Hematopoietic multipotent progenitor cell treated with erythropoietin and hydrocortisone succinate and interleukin-3 and kit ligand, for 8 days (in vitro differentiated cells): Measurements from ENCODE around the gene APEX1.

Source experiments
- DNase-seq: peaks from one replicate; pipeline ENCODE4 v3.0.0-alpha.2; 2015

The APEX1 gene

DNA sequence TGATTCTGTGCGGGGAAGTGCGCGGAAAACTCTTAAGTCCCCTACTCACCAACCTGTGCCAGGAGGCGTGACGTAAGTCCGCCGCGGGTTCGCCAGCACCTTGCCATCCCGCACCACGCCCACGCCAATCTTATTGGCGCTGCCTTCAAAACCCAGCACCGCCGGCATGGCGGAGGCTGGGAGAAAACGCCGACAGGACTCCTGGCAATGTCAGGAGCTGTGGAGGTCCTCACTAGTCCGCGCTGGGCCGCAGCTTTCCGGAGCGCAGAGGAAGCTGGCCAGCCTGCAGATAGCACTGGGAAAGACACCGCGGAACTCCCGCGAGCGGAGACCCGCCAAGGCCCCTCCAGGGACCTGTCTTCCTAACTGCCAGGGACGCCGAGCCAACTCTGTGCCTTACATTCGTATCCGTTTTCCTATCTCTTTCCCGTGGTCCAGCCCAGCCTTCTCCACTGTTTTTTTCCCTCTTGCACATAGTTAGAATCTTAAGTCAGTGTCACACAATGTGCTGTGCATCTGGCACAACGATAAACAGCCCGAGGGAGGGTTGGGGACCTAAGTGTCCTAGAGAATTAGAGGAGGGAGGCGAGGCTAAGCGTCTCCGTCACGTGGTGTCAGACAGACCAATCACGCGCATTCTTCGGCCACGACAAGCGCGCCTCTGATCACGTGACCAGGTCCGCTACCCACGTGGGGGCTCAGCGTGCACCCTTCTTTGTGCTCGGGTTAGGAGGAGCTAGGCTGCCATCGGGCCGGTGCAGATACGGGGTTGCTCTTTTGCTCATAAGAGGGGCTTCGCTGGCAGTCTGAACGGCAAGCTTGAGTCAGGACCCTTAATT, at the start of gene APEX1, which contains the start of gene OSGEP:
Gene APEX1 (plus strand): TSS at position 711 of the 839 bp plus-strand sequence. CDS start 420 bp downstream, outside the sequence.
Gene OSGEP (minus strand): TSS at position 297 of the 839 bp plus-strand sequence. CDS start 129 bp downstream, at position 168.
- peak; percentile 99 for DNase-seq

DNA sequence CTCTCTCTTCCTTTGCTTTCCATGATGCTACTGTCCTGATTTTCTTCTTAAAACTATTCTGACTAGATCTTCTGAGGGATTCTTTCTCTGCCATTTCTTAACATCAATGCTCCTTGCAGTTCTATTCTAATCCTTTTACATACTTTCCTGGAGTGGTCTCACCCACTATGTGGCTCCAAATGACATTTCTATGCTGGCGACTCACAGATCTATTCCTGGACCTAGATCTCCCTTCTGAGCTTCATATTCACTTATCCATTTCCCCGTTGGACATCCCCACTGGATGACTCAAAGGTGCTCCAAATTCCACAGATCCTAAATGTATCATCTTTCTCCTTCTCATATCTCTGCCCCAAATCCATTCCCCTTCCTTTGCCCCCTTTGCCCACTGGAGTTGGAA, 45.8 kb upstream of the APEX1 start:
- DNase-seq: no peak

DNA sequence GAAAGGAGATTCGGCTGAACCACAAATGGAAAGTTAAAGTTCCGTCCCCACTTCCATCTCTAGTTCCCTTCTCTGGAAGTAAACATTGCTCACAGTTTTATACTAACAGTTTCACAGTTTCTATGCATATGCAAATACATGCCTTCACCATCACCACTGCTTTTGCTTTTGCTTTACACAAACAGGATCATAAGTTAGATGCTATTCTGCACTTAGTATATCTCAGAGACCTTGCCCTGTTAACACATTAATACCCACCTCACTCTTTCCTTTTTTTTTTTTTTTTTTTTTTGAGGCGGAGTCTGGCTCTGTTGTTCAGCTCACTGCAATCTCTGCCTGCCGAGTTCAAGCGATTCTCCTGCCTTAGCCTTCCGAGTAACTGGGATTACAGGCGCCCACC, 42.6 kb upstream of the APEX1 start:
- no peak for DNase-seq

DNA sequence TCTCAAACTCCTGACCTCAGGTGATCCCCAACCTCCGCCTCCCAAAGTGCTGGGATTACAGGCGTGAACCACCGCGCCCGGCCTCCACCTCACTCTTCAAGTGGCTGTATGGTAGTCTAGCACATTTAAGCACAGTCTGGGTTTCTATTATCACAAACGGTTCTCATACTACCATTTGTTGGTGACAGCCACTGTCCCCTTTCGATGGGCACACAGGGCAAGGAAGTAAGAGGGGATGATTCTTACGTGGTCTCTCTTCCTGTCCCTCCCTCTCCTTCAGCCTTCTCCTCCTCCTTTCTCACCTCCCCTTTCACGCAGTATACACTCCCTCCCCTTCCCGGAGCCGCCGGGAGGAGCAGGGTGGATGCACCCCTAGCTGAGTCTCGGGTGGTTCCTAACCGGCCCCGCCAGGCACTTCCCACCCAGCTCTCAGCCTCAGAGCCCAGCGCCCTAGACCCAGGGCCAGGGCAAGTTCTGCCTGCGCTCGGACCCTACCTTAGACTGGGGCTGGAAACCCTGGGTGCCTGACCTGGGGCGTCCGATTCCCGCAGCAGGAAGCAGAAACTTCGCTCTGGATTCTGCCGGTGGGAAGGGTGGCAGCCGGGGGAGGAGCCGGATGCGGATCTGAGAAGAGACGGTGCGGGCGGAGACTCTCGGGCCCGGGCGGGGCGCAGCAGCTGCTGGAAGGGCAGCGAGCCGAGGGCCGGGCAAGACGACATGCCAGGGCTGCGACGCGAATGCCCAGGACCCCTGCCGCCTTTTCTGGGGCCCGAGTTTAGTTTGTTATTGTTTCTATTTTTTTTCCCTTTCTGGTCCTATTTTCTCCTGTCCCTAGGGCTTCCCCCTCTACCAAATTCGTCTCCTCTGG, 41.9 kb upstream of the APEX1 start, which contains the start of gene TEP1:
Gene TEP1 (minus strand): TSS at position 626 of the 868 bp plus-strand sequence. CDS start 5,062 bp downstream, outside the sequence.
- peak; percentile 74 for DNase-seq

DNA sequence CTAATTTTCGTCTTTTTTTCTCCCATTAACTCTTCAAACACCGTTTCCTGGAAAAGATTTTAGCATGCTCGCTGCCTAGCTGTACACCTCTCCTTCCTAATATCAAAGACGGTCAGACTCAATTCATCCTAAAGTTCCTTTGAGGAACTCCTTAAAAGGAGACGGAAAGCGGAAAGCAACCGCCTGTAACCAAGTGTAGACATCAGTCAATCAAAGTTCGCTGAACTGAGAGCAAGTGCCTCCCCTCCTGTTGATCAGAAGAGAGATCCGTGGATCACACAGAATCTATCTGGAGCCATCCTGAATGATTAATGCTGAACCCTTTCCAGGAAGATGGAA, 41.3 kb upstream of the APEX1 start:
- peak; percentile 30 for DNase-seq

DNA sequence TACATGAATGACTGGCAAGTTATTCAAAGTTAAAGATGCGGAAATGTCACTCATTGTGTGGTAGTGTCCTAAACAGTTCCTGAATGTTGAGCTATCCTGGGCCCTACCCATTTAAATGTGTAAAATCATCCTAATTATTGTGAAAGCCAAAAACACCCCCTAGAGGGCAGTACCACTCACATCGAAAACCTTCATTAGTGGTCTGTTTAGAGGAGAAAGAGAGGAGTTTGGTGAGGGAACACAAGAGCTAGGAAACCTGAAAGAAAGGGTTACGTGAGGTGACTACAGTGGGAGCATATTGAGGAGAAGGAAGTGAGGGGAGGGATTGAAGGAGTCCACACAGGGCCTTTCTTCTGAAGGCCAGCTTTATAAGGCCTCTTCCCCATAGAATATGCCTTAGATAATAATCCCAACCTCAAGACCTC, 39.2 kb upstream of the APEX1 start:
- peak; percentile 86 for DNase-seq

DNA sequence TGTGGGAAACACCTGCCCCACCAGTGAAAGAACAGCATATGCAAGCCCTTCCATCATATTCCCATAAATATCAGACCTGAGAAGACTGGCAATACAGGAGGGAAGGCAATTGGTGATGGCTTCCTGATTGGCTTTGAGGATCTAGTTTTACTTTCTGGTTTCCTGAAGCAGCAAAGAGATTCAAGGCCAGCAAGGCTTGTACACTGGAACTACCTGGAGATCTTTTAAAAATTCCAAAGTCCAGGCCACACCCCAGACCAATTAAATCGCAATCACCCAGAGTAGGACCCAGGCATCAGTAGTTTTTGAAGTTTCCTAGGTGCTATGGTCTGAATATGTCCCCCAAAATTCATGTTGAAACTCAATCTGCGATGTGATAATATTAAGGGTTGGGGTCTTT, 38.8 kb upstream of the APEX1 start:
- no peak for DNase-seq

DNA sequence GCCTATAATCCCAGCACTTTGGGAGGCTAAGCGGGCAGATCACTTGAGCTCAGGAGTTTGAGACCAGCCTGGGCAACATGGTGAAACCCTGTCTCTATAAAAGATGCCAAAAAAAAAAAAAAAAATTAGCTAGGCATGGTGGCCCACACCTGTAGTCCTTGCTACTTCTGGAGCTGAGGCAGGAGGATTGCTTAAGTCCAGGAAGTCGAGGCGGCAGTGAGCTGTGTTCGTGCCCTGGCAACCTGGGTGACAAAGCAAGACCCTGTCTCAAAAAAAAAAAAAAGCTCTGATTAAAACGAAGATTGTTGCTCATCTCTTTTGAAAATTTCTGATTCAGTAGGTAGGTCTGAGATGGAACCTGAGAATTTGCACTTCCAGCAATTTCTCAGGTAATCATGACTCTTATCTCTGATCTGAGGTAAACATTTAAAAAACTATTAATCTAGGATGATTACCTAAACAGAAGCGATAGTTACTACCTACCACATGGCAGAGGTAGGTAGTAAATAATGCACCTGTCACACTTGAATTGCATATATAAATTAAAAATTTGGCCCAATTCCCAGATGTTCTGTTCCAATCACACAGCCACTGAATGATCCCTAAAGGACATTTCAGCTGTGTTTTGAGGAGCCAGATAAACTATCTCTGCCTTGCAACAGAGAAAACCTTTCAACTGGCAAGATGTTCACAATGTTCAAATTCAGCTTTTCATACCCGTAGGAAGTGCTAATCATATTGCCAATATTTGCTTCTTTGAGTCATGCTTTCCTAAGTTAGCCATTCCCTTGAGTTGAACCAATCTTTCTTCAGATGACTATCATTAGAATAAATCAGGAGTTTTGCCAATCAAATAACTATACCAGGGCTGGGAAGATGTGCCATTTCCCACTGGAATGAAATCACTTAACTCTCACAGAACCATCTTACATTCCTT, 37.5 kb upstream of the APEX1 start:
- no peak for DNase-seq

DNA sequence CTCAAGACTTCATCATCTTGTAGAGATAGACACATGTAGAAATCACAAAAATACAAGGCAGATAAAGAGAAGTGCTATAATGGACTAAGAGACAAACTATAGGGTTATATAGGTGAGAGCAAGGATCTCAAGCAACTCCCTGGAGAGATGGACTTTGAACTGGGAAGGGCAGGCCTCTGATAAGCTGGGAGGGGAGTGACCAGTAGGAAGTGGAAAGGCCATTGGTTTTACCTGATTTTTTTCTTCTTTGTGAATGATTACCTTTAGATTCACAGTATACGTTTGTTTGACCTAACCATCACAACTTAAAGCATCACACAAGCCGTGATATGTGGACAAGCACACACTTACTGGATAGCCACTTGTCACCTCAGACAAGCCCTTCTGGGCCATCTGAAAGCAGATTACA, 36.5 kb upstream of the APEX1 start:
- no peak for DNase-seq

DNA sequence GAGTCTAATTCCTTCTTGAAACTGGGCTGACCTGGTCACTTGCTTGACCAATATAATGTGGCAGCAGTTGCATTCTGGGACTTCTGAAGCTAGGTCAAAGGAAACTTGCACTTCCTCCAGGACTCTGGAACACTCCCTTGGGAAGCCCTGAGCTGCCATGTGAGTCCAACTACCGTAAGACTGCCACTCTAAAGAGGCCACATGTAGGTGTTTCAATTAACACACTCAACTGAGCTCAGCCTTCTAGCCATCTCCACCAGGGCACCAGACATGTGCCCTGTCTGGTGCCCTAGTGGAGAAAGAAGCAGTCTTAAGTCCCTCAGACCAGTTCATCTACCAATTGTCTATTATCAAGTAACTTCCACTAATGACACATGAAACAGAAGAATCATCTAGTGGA, 35.6 kb upstream of the APEX1 start:
- DNase-seq: no peak

DNA sequence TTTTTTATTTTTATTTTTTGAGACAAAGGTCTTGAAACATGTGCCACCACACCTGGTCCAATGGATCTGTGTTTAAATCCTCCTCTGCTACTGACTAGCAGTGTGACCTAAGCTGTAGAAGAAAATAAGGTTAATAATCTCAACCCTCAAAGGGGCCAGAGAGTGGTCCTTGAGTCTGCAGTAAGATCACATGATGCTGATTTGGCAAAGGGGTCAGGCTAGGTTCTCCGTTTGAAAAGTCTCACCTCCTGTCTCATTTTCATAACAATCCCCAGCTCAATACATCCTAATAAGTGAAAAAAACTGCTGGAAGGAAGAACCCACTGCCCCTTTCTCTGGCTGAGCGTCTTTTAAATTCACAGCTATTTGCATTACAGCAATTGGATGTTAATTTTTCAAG, 33.8 kb upstream of the APEX1 start:
- DNase-seq: no peak

DNA sequence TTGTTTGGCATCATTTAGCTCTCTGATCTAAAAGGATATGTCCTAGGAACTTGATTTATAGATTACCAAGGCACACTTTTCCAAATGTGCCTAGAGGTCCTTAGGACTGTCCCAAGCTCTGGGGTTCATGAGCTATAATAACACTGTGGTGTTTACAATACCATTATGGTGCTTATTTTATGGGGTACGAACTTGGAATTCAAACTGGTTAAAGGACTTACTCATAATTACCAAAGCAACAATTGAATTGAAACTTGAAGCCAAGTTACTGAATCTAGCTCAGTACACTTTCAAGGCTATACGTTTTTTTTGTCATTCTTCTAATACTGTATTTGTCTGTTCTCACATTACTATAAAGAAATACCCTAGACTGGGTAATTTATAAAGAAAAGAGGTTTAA, 32.1 kb upstream of the APEX1 start:
- no peak for DNase-seq

DNA sequence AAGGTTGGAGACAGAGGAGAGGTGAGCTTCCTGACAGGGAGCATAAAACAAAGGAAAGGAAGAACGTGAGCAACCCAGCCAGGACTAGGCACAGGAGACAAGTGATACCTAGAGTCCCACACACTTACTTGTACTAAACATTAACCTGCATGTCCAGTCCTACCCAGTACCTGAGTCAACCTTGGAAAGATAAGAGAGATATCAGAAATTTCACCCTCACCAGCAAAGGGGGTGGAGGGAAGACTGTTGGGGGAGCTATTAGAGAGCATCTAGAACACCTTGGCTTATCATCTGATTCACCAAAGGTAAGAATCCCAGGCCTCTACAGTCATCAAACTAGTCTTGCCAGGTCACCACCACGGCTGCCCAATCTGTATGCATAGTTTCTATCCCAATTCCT, 30.2 kb upstream of the APEX1 start:
- no peak for DNase-seq

DNA sequence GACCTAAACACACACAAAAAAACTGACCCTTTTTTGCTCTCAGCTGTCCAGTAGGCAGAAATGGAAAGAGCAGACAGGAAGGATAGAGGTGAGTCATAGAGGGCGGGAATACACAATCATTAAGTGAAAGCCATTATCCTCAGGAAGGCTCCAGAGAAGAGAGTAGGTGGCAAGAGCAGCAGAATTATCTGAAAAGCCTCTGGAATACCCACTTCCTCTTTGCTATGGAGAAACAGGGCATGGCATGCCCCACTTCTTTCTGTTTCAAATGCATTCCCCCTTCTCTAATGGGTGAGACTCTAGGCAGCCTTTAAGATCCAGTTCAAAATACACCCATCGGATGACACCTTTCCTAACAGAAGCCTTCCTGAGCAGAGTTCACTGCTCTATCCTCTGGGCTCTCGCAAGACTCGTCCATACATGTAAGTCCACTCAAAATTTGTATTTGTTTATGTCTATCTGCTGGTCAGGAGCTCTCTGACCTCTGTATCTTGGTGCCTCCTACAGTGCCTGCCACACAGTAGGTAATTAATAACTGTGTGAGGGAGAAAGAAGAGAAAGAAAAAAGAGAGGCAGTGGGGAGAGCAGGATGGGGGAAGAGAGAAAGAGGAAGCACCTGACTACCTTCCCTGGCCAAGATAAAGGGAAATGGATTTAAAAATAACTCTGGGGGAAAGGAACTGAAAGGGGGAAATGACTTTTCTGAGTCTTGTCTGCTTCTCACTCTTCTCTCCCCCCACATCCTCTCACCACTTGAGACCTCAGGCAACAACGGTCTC, 27.6 kb upstream of the APEX1 start:
- DNase-seq: peak; percentile 39

DNA sequence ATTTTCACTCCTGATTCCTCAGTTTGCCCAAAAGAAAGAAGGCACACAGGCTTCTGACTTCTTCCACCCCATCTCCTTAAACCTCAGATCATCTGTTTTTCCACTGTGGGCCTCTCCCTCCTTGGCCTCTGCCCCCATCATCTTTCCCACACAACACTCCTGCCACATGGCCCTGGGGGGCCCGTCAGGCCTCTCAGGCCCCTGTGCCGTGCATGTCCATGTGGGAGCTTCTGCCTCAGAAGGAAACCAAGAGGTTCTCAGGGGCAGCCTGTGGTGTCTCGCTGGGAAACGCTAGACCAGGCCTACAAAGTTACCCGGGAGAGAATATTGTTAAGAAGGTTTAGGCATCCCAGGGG, 27.0 kb upstream of the APEX1 start:
- DNase-seq: no peak

DNA sequence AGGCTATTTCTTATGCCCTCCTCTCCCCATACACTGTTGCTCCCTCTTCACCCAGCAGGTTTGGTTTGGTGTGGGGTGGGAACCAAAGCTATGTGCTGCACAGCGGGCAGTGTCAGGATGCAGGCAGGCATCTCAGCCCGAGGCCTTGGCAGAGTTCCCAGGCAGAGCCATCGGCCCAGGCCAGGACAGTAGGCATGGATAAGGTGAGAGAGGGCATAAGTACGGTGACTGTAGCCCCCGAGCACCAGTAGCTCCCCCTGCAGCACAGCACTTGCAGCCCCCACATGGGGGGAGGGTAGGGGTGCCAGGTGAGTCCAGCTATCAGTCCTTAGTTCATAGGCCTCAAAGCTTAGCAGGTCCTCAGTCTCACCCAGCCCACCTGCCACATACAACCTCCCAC, 26.2 kb upstream of the APEX1 start:
- no peak for DNase-seq

DNA sequence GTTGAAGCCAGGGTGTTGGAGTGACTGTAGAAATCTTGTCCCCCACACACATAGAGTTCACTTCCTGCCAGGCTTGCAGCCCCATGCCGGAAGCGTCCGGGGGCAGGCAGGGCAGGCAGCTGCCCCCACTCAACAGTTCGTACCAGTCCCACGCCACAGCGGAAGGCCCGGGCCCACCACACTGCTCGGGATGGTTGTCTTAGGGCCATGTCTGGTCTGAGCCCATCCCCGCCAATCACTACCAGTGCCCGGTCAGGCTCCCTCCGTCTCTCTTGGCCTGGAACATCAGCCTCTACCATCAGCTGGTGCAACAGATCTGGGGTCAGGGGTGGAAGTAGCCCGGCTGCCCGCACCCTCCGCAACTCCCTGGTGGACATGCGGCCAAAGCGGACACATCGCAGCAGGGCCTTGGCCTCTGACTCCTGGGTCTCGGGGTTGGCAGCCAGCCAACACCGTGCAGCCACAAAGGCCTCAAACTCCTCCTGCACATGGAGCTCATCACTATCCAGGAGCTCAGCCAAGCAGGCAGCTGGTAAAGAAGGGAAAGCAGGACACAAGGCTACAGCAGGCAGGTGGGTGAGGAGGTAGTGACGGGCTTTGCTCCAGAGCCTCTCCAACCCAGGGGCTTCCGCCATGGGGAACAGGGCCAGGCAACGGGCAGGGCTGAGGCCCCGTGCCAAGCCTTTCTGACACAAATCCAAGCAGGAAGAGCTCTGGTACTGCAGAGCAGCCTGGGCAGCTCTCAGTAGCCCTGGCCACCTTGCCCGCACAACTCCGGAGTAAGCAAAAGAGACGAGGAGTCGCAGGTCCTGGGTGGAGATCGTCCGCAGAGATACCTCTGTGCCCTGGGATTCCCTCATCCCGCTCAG, 25.0 kb upstream of the APEX1 start:
- no peak for DNase-seq

DNA sequence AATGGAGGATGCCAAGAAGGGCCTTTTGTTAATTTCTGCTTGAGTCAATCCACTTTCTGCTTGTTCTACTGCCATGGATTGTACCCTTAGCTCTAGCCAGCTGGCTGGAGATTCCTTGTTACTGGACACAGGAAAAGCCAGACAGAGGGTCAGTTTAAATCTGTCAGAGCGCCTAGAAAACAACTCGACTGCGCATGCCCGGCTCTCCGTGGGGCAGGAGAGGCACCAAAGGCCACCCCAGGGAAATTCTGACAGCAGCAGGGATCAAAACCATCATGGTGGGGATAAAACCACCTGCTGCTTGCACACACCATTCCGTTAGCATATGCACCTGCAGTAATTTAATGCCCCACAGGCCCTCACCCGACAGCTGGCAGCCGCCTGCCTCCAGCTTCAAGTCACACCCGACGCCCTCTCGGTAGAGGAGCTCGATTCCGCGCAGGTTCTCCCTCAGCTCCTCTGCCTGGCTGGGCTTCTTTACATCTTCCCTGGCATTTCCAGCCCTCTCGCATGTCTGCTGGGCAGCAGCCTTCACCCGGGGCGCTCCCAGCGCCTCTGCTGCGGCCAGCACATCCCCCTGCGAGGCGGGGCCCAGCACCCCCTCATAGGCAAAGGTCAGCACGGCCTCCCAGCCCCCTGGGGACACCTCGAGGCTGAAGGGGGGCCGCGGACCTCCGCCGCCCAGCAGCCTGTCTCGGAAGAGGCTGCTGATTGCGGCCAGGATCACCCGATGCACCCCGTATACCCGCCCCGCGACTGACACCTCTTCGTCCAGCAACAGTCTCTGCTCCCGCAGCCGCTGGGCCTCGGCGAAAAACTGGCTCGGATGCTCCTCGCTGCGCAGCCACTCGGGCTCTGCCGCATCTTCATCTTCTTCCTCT, 20.1 kb upstream of the APEX1 start:
- DNase-seq: no peak

DNA sequence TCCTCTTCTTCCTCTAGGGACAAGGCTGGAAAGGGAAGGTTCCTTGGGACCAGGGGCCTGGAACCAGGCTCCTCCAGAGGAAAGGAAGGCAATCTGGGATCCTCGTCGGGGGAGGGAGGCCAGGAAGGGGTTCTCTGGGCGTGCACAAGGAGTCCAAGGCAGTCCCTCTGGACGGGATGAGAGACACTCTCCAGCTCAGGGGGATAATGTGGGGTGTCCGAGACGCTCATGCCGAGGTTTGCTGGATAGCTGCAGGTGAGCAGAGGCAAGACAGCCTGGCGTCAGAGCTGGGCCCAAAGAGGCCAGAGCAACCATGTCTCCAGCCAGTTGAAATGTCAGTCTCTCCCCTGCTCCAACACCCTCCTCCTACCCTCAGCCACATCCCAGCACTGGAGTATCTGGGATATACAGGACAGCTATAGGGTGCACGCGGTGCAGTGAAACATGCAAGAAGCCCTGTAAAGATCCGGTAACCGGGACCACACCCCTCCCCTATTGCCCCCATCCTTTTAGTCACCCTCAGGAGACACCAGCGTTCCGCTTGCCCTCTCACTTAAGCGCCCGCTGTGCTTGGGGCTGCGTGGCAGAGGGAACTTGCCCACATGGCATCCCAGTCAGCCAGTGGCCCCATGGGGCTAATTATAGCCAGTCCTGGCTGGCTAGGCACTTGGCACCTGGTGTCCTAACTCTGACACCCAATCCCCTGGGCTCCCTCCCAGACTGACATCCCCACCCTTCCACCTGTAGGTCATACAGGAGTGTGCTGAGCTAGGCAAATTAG, 19.3 kb upstream of the APEX1 start, which contains the start of gene KLHL33:
Gene KLHL33 (minus strand): TSS at position 585 of the 781 bp plus-strand sequence. CDS start 355 bp downstream, at position 230.
- DNase-seq: no peak
